Fibroblast of lung (primary cell): ENCODE results near the gene HRCT1. TPM values are rescaled to one million over a fixed set of nuclear protein-coding genes. Genes with fewer than 3 reads are reported as not detected.

ENCODE experiments used
- DNase-seq, 2 donors: peaks; one replicate each; pipeline versions ENCODE4 v3.0.0 to v3.0.0-alpha.2; 2010; ENCODE audit warnings: low read depth in 2 of 2
- H2AFZ ChIP-seq: 2 replicates; pipeline ENCODE4 v1.5.1; 2012; ENCODE audit warnings: low read length, control low read depth, inconsistent platforms
- H3K27ac ChIP-seq: 2 replicates; pipeline ENCODE4 v1.5.1; 2011; ENCODE audit warnings: low read length, control low read depth; ENCODE audit not compliant: insufficient read depth
- H3K27me3 ChIP-seq: 2 replicates; pipeline ENCODE4 v1.5.1; 2011; ENCODE audit warnings: mild to moderate bottlenecking, low read length; ENCODE audit not compliant: control insufficient read depth, insufficient read depth
- H3K36me3 ChIP-seq: 2 replicates; pipeline ENCODE4 v1.5.1; 2011; ENCODE audit warnings: low read length; ENCODE audit not compliant: control insufficient read depth, insufficient read depth
- H3K4me1 ChIP-seq: 2 replicates; pipeline ENCODE4 v1.5.1; 2011; ENCODE audit warnings: low read length; ENCODE audit not compliant: control insufficient read depth, insufficient read depth; ENCODE audit errors: extremely low read depth
- H3K4me2 ChIP-seq: 2 replicates; pipeline ENCODE4 v1.5.1; 2011; ENCODE audit warnings: low read length, control low read depth; ENCODE audit not compliant: insufficient read depth; ENCODE audit errors: extremely low read depth
- H3K4me3 ChIP-seq, 4 experiments: fragments of 200-600 bp in 1 of 4; sonication (generic) in 1 of 4; replicated peaks in 1 of 4; 2 replicates each; pipeline ENCODE4 v1.5.1; 2011 to 2016; ENCODE audit warnings: low read length in 4 of 4, low read depth in 3 of 4, mild to moderate bottlenecking in 3 of 4, control low read depth in 2 of 4, inconsistent platforms in 1 of 4, mixed read lengths in 1 of 4; ENCODE audit not compliant: insufficient read depth in 1 of 4; ENCODE audit errors: control extremely low read depth in 1 of 4
- H3K79me2 ChIP-seq: 2 replicates; pipeline ENCODE4 v1.5.1; 2012; ENCODE audit warnings: mild to moderate bottlenecking, low read length, inconsistent platforms; ENCODE audit not compliant: control insufficient read depth, insufficient read depth
- H3K9ac ChIP-seq: 2 replicates; pipeline ENCODE4 v1.5.1; 2011; ENCODE audit warnings: mild to moderate bottlenecking, low read length, control low read depth; ENCODE audit not compliant: insufficient read depth
- H3K9me3 ChIP-seq: 2 replicates; pipeline ENCODE4 v1.5.1; 2012; ENCODE audit warnings: low read depth, low read length; ENCODE audit not compliant: control insufficient read depth, insufficient read depth
- H4K20me1 ChIP-seq: 2 replicates; pipeline ENCODE4 v1.5.1; 2011; ENCODE audit warnings: low read length; ENCODE audit not compliant: control insufficient read depth, insufficient read depth; ENCODE audit errors: extremely low read depth
- EZH2 ChIP-seq: IDR thresholded peaks from 2 replicates; pipeline ENCODE4 v1.5.1; 2012; ENCODE audit warnings: low read length, control low read depth, mild to moderate bottlenecking; ENCODE audit errors: missing control alignments
- polyA plus RNA-seq, 2 donors: library from polyadenylated mRNA; depleted of rRNA in 1 of 2; stranded (reverse) in 1 of 2; unstranded in 1 of 2; fragments of >200 nt; gene quantifications; 2 replicates each; pipeline ENCODE4 v1.2.1, GENCODE V29; 2011 to 2012; ENCODE audit warnings: missing spikeins in 1 of 2
- total RNA-seq: library from RNA; depleted of rRNA; stranded (reverse); fragments of >200 nt; gene quantifications from 2 replicates; pipeline ENCODE4 v1.2.1, GENCODE V29; 2014
- TF ChIP-seq, protein P1 (sequence below), 2 donors: IDR thresholded peaks in 1 of 2; conservative IDR thresholded peaks in 1 of 2; 1 replicate in 1 of 2; 2 replicates in 1 of 2; pipeline ENCODE4 v1.5.1; 2011 to 2012; ENCODE audit warnings: low read length in 2 of 2, control low read depth in 1 of 2, inconsistent platforms in 1 of 2, low read depth in 1 of 2, mild to moderate bottlenecking in 1 of 2

HRCT1 gene
- total and polyA plus RNA-seq, 2 donors (not counting 1 experiment from before 2014, with no cell fraction given), result 1.2 to 3.1 TPM

DNA sequence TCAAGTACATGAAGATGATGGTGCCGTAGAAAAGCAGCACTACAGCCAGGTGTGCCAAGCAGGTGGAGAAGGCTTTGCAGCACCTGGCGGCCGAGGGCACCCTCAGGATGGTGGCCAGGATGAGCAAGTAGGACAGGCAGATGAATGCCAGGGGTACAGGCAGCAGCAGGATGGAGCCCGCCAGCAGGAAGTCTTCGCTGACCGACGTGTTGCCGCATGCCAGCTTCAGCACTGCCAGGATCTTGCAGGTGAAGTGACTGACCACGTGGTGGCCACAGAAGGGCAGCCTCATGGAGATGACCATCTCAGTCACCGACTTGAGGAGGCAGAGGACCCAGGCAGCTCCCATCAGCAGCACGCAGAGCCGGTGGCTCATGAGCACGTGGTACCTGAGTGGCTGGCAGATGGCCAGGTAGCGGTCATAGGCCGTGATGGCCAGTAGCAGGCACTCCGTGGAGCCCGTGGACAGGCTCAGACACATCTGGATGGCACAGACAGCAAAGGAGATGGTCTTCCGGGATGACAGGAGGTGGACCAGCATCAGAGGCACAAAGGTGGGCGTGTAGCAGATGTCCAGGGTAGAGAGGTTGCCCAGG, 36.3 kb upstream of the HRCT1 start:
- H3K27ac ChIP-seq, result no peak overlapping the region
- H2AFZ ChIP-seq, result no peak overlapping the region
- TF ChIP-seq, protein P1, sequence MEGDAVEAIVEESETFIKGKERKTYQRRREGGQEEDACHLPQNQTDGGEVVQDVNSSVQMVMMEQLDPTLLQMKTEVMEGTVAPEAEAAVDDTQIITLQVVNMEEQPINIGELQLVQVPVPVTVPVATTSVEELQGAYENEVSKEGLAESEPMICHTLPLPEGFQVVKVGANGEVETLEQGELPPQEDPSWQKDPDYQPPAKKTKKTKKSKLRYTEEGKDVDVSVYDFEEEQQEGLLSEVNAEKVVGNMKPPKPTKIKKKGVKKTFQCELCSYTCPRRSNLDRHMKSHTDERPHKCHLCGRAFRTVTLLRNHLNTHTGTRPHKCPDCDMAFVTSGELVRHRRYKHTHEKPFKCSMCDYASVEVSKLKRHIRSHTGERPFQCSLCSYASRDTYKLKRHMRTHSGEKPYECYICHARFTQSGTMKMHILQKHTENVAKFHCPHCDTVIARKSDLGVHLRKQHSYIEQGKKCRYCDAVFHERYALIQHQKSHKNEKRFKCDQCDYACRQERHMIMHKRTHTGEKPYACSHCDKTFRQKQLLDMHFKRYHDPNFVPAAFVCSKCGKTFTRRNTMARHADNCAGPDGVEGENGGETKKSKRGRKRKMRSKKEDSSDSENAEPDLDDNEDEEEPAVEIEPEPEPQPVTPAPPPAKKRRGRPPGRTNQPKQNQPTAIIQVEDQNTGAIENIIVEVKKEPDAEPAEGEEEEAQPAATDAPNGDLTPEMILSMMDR (conservative IDR thresholded peaks at IDR 0.05 in 1 of 2, IDR thresholded peaks at IDR 0.05 in 1 of 2; ENCODE audit: low read depth in 1 of 2, low read length in 2 of 2), result no peak
- TF ChIP-seq EZH2, result no peak
- no peak for DNase-seq
- H3K9me3 ChIP-seq, result no peaks in the 10 kb centered on the region
- H3K36me3 ChIP-seq, result no peaks in the 10 kb centered on the region
- no peaks in the 10 kb centered on the region for H3K27me3 ChIP-seq
- no peak overlapping the region for H3K9ac ChIP-seq
- no peaks in the 10 kb centered on the region for H4K20me1 ChIP-seq
- no peak overlapping the region for H3K4me2 ChIP-seq
- no peak overlapping the region for H3K4me3 ChIP-seq
- H3K4me1 ChIP-seq, result no peaks in the 10 kb centered on the region
- no peaks in the 10 kb centered on the region for H3K79me2 ChIP-seq

DNA sequence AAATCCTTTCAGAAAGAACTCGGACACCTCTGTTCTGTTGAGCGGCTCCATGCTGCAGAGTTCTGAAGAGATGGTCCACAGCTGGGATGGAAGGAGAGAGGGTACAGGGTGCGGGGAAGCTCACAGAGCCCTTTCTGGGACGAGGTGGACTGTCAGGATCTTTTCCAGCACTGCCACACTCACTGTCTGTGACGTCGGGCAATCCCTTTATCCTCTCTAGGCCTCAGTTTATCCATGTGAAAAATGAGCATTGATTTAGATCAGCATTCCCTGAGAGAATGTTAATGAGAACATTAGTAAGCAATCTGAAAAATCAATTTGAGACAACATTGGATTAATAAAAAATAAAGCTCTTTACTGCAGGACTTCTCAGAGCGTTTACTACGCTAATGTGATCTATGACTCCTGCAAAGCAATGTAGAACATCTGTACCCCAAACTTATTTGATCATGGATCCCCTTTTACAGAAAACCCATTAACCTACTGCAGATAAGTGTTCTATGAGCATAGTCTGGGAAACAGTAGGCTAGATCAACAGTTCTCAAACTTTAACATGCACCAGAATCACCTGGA, 35.6 kb upstream of the HRCT1 start, which contains the start of gene OR13J1:
OR13J1 (minus strand) TSS at position 51 of the 573 bp plus-strand sequence; CDS start at position 51, 0 bp downstream.
- Histone ChIP-seq H3K9me3 (no peaks in the 10 kb centered on the region), H4K20me1 (no peaks in the 10 kb centered on the region), H3K4me2 (no peak within 1 kb of the TSS), H3K36me3 (no peaks in the 10 kb centered on the region), H3K4me1 (no peaks in the 10 kb centered on the region), H3K27ac (no peak within 1 kb of the TSS), H3K79me2 (no peaks in the 10 kb centered on the region), H2AFZ (no peak within 1 kb of the TSS), H3K9ac (no peak within 1 kb of the TSS), H3K4me3 (no peak within 1 kb of the TSS), H3K27me3 (no peaks in the 10 kb centered on the region)
- TF ChIP-seq EZH2, result no peak
- TF ChIP-seq, protein P1 (conservative IDR thresholded peaks at IDR 0.05 in 1 of 2, IDR thresholded peaks at IDR 0.05 in 1 of 2; ENCODE audit: low read depth in 1 of 2, low read length in 2 of 2), result no peak
- DNase-seq, result no peak

DNA sequence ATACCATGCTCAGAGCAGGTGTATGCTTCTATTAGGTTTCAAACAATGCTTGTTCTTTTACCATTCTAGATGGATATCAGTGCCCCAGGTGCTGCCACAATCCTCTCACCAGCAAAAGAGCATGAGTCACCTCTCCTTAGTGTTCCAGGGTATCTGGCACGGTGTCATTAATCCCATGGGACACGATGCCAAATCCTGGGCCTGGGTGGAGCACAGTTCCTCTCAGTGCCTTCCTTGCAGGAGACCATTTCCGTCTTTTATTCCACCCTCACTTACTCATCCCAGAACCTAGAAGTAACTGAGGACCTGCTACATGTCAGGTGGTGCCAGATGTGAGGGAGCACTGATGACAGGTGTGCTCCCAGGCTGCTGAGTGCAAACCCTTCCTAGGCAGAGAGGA, 34.5 kb upstream of the HRCT1 start:
- H2AFZ ChIP-seq, result no peak overlapping the region
- no peak overlapping the region for H3K4me3 ChIP-seq
- H3K27ac ChIP-seq, result no peak overlapping the region
- H3K36me3 ChIP-seq, result no peaks in the 10 kb centered on the region
- no peaks in the 10 kb centered on the region for H3K4me1 ChIP-seq
- H3K9me3 ChIP-seq, result no peaks in the 10 kb centered on the region
- no peak overlapping the region for H3K9ac ChIP-seq
- TF ChIP-seq, protein P1 (conservative IDR thresholded peaks at IDR 0.05 in 1 of 2, IDR thresholded peaks at IDR 0.05 in 1 of 2; ENCODE audit: low read depth in 1 of 2, low read length in 2 of 2), result no peak
- no peak for TF ChIP-seq EZH2
- H3K27me3 ChIP-seq, result no peaks in the 10 kb centered on the region
- DNase-seq, result peak in 1 of 2 donors; percentile 4
- no peaks in the 10 kb centered on the region for H4K20me1 ChIP-seq
- no peaks in the 10 kb centered on the region for H3K79me2 ChIP-seq
- H3K4me2 ChIP-seq, result no peak overlapping the region
